Fibroblast of the aortic adventitia (primary cell): ENCODE results near the gene ST7L. TPM values are rescaled to one million over a fixed set of nuclear protein-coding genes. Genes with fewer than 3 reads are reported as not detected.

Experiments
- DNase-seq: peaks from one replicate; pipeline ENCODE4 v3.0.0-alpha.2; 2010; ENCODE audit warnings: low read depth
- H3K4me3 ChIP-seq: 2 replicates; pipeline ENCODE4 v1.5.1; 2011; ENCODE audit warnings: low read depth, mild to moderate bottlenecking, control low read depth, low read length, moderate library complexity
- CTCF ChIP-seq: IDR thresholded peaks from 2 replicates; pipeline ENCODE4 v1.5.1; 2011; ENCODE audit warnings: mild to moderate bottlenecking, low read length, control low read depth, inconsistent platforms; ENCODE audit not compliant: insufficient read depth
- total RNA-seq: library from RNA; depleted of rRNA; stranded (reverse); fragments of >200 nt; gene quantifications from 2 replicates; pipeline ENCODE4 v1.2.3, GENCODE V29; 2012; ENCODE audit warnings: low replicate concordance

The ST7L gene
- total RNA-seq, 1 donor = 22.1 TPM

DNA sequence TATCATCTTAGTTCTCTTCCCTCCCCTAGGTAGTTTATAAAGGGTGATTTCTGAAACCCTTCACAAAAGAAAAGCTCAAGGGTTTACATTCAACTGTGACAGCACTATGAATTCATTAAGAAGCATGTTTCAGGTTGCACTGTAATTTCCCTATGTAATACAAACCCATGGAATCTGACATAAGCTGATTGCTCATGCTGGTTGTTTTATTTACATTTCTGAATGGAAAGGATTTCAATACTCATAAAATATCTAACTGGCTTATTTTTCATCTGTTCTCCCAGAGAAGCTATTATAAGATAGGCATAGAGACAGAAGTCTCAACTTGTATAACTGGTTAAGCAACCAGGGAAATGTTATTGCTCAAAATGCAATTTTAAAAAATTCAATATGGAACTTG is 89.6 kb downstream of the ST7L start:
- H3K4me3 ChIP-seq = no peak overlapping the region
- no peak for TF ChIP-seq CTCF
- no peak for DNase-seq

DNA sequence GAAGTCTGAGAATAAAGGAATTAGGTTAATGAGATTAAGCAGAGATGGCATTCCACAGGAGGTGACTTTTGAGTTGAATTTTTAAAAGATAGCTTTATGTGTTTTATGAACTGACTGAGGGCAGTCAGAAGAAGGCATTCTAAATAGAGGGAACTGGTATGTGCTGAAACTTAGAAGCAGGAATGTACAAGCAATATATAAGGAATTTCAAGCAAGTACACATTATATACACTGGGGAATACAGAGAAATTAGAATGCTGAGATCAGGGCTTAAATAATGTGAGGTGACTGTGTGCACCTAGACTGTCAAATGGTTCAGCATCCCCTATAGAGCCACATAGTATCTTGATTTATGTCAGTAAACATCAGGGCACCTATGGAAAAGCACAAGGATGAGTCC is 90.9 kb downstream of the ST7L start:
- TF ChIP-seq CTCF = no peak
- DNase-seq = no peak
- H3K4me3 ChIP-seq = no peak overlapping the region

GRCh38 chr1:112527266-112528010 is 91.5 kb downstream of the ST7L start:
- H3K4me3 ChIP-seq = no peak overlapping the region
- DNase-seq = peak; percentile 58
- TF ChIP-seq CTCF = no peak

DNA sequence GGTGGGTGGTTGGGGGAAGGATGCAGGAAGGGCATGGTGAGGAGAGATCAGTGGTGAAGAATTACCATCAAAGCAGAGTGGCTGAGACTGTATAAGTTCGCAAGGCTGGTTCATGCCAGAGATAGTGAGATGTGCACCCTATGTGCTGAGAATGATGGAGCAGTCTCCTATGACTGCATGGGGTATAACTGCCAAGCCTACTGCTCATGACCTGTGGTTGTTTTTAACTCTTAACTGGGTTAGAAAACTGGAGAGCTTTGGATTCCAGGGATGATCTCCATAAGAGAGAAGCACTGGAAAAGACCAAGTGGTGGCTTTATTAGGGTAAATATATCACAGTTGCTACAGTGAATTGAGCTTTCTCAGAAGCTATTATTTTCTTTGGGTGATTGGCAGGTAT is 94.0 kb downstream of the ST7L start:
- TF ChIP-seq CTCF = no peak
- no peak for DNase-seq
- no peak overlapping the region for H3K4me3 ChIP-seq

GRCh38 chr1:112524251-112524650 is 94.7 kb downstream of the ST7L start:
- DNase-seq = peak; percentile 85
- TF ChIP-seq CTCF = no peak

DNA sequence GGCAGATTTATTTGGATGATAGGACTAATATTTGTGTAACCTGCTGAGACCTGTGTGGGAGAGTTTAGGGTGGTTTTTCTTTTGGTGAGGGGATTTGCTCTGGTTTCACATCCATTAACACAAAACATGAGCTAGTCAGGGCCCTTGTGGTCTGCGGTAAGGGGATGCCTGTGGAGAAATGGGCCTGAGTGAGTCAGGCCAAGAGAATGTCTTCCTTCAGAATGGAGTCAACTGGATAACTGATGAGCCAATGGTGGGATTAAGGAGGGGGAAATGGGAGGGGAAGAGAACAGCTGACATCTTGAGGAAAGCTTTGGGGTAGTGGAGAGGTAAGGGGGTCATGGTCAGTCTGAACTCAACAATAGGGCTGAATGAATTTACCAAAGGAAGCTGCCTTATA is 96.3 kb downstream of the ST7L start:
- no peak overlapping the region for H3K4me3 ChIP-seq
- no peak for TF ChIP-seq CTCF

More at GRCh38 chr1:112524251-112524650, 94.7 kb downstream of the ST7L start:
- H3K4me3 ChIP-seq = no peak overlapping the region

GRCh38 chr1:112520166-112520565 is 98.8 kb downstream of the ST7L start:
- TF ChIP-seq CTCF = no peak
- no peak overlapping the region for H3K4me3 ChIP-seq
- no peak for DNase-seq

More for the DNA sequence above, 96.3 kb downstream of the ST7L start:
- DNase-seq = peak; percentile 75
